Hindlimb muscle (tissue), 1 donor: ENCODE measurements around the gene PRXL2A. TPM values are rescaled to one million over a fixed set of nuclear protein-coding genes. Genes with fewer than 3 reads are reported as not detected.

Experiments
- DNase-seq: peaks from one replicate; pipeline ENCODE4 v3.0.0-alpha.2; 2013
- polyA plus RNA-seq: library from polyadenylated mRNA; unstranded; fragments of 120-200 nt; gene quantifications from one replicate; pipeline ENCODE4 v1.2.1, GENCODE V29; 2013; ENCODE audit not compliant: insufficient read length

Gene PRXL2A
- polyA plus RNA-seq, 1 donor, result 79.9 TPM

- DNase-seq, result no peak
Measured at GRCh38 chr10:80447436-80448190, 39.3 kb downstream of the PRXL2A start.

GRCh38 chr10:80448209-80448942, 40.0 kb downstream of the PRXL2A start:
- DNase-seq, result no peak

GRCh38 chr10:80449520-80449919, 41.2 kb downstream of the PRXL2A start:
- DNase-seq, result no peak

- DNase-seq, result no peak
Measured at GRCh38 chr10:80451132-80451531, 42.8 kb downstream of the PRXL2A start.

- no peak for DNase-seq
Measured at GRCh38 chr10:80452069-80452468, 43.7 kb downstream of the PRXL2A start.

- DNase-seq, result no peak
Measured at GRCh38 chr10:80452640-80453039, 44.3 kb downstream of the PRXL2A start.

GRCh38 chr10:80453056-80453841, 44.9 kb downstream of the PRXL2A start:
- no peak for DNase-seq

GRCh38 chr10:80453842-80454512, 45.6 kb downstream of the PRXL2A start, which contains the start of gene TSPAN14:
TSS of gene TSPAN14 (plus strand) at chr10:80454310. CDS start at chr10:80489234, 34,924 bp downstream.
- peak; percentile 77 for DNase-seq

- DNase-seq, result no peak
Measured at GRCh38 chr10:80454513-80455460, 46.4 kb downstream of the PRXL2A start.

- DNase-seq, result no peak
Measured at GRCh38 chr10:80455461-80456349, 47.4 kb downstream of the PRXL2A start.

- no peak for DNase-seq
Measured at GRCh38 chr10:80457554-80458262, 49.4 kb downstream of the PRXL2A start.

- no peak for DNase-seq
Measured at GRCh38 chr10:80458263-80458625, 49.9 kb downstream of the PRXL2A start.

- DNase-seq, result no peak
Measured at GRCh38 chr10:80458638-80459037, 50.3 kb downstream of the PRXL2A start.

- DNase-seq, result no peak
Measured at GRCh38 chr10:80459047-80459865, 50.9 kb downstream of the PRXL2A start.

GRCh38 chr10:80460399-80461207, 52.3 kb downstream of the PRXL2A start:
- DNase-seq, result no peak

- no peak for DNase-seq
Measured at GRCh38 chr10:80461208-80462183, 53.1 kb downstream of the PRXL2A start.
